ENCODE data around the gene CASKIN1. TPM values are rescaled to one million over a fixed set of nuclear protein-coding genes. Genes with fewer than 3 reads are reported as not detected.

The CASKIN1 gene
- total and polyA plus RNA-seq, 10 of the 15 experiments (the other 5 are each of a cell fraction or from before 2014, with no cell fraction given) = 0.03 to 0.33 (median 0.11) TPM; not detected in 5

DNA sequence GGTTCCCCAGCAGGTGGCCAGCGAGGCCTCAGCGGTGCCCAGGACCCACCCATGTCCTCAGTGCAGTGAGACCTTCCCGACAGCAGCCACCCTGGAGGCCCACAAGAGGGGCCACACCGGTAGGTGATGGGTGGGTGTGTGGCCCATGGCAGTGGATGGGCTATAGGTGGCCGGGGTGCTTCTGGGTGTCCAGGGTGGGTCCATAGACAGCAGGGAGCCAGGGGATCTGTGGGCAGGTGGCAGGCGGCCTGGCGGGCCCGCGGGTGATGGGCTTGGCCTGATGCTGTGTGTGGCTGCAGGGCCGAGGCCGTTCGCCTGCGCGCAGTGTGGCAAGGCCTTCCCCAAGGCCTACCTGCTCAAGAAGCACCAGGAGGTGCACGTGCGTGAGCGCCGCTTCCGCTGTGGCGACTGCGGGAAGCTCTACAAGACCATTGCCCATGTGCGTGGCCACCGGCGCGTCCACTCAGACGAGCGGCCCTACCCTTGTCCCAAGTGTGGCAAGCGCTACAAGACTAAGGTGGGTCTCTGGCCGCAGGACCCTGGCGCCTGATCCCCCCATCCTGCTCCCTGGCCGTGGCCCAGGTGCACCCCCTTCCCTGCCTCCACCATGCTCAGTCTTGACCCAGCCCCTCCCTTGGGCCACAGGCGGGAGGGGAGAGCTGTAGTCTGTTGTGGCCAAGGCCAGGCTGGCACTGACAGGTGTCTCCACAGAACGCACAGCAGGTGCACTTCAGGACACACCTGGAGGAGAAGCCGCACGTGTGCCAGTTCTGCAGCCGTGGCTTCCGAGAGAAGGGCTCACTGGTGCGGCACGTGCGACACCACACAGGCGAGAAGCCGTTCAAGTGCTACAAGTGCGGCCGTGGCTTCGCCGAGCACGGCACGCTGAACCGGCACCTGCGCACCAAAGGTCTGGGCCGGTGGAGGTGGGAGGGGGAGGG lies 37.7 kb upstream of the CASKIN1 start (continued):
- TF ChIP-seq BHLHE40 (IDR thresholded peaks at IDR 0.05; ENCODE audit: borderline replicate concordance in 1 of 2, low read depth in 2 of 2, low read length in 1 of 2) (peak in 1 of 2 experiments; percentile 48; a peak in 2 of 4 replicates), RUNX3 (IDR thresholded peaks at IDR 0.05; ENCODE audit: low read length) (no peak), HDGF (IDR thresholded peaks at IDR 0.05) (no peak), ZBTB11 (CRISPR knock-in tag; IDR thresholded peaks at IDR 0.05) (no peak), EP300 (IDR thresholded peaks at IDR 0.05; ENCODE audit: borderline replicate concordance in 1 of 2, control insufficient read depth in 1 of 2, low read depth in 2 of 2, low read length in 2 of 2) (no peak), TARDBP (IDR thresholded peaks at IDR 0.05; ENCODE audit: borderline replicate concordance) (no peak), RAD51 (IDR thresholded peaks at IDR 0.05) (no peak), SRF (IDR thresholded peaks at IDR 0.05; ENCODE audit: low read depth in 2 of 2, low read length in 2 of 2) (0 out of 4 replicates have a peak, but pooled peaks of 1 of the 2 experiments have one; percentile 15), BCLAF1 (IDR thresholded peaks at IDR 0.05) (no peak), SP1 (IDR thresholded peaks at IDR 0.05; ENCODE audit: low read depth, low read length) (no peak), HSF1 (IDR thresholded peaks at IDR 0.05; ENCODE audit: low read depth, low read length) (no peak), EED (IDR thresholded peaks at IDR 0.05; ENCODE audit: low read depth) (no peak), WRNIP1 (IDR thresholded peaks at IDR 0.05; ENCODE audit: borderline replicate concordance, low read depth, low read length) (no peak), CHD4 (IDR thresholded peaks at IDR 0.05) (no peak), TCF12 (IDR thresholded peaks at IDR 0.05; ENCODE audit: low read depth, low read length) (no peak)
